ENCODE results near the gene CASTOR1.

DNA sequence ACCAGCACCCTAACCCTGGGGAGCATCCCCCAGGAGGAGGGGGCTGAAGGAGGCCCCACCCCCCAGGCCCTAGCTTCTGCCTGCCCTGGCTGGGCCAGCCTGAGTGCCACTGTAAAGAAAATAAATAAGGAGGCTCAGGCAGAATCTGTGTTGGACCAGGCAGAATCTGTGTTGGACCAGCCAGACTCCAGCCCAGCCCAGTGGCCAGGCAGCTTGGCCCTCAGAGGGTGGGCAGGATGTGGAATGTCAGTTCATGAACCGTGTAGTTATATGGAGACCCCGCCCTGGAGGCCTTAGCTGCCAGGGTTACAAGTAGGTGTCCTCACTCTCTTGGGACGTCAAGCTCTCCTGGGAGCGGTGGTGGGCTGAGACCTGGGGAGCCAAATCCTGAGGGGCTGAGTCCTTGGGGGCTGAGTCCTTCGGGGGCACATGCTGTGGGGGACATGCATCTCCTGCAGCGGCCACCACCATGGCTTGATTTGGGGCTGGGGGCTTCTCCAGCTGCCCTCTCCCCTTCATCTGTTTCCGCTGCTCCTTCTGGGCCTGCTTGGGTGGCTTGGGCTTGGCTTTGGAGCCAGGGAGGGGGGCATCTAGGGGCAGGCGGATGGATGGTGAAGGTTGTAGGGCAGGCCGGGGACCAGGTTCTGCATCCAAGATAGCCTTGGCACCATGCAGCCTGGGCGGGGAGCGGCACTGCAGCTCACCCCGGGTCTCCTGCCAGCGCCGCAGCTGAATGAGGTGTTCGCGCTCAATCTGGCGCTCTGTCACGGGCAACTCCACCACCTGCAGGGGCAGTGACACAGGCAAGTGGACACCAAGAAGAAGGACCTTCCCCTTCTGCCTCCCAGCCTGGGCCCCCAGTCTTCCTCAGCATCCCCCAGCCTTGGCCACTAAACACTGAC lies 3.0 kb upstream of the CASTOR1 start:
- TF ChIP-seq, protein P1, sequence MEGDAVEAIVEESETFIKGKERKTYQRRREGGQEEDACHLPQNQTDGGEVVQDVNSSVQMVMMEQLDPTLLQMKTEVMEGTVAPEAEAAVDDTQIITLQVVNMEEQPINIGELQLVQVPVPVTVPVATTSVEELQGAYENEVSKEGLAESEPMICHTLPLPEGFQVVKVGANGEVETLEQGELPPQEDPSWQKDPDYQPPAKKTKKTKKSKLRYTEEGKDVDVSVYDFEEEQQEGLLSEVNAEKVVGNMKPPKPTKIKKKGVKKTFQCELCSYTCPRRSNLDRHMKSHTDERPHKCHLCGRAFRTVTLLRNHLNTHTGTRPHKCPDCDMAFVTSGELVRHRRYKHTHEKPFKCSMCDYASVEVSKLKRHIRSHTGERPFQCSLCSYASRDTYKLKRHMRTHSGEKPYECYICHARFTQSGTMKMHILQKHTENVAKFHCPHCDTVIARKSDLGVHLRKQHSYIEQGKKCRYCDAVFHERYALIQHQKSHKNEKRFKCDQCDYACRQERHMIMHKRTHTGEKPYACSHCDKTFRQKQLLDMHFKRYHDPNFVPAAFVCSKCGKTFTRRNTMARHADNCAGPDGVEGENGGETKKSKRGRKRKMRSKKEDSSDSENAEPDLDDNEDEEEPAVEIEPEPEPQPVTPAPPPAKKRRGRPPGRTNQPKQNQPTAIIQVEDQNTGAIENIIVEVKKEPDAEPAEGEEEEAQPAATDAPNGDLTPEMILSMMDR (IDR thresholded peaks at IDR 0.05; ENCODE audit: insufficient read depth, low read length, poor library complexity, severe bottlenecking), result no peak
- no peak for TF ChIP-seq EZH2phosphoT487 (conservative IDR thresholded peaks at IDR 0.05; ENCODE audit: low read length)

All from SU-DHL-6 (cell line).